Lower leg skin (tissue), 4 donors: ENCODE results near the gene KLF2. TPM values are rescaled to one million over a fixed set of nuclear protein-coding genes. Genes with fewer than 3 reads are reported as not detected.

Experiments
- DNase-seq, 2 donors: peaks; one replicate each; pipeline ENCODE4 v3.0.0-alpha.2; 2019; ENCODE audit warnings: low spot score in 2 of 2
- H3K4me3 ChIP-seq: fragments of 200-600 bp; sonication (generic); 2 replicates; pipeline ENCODE4 v1.5.1; 2017; ENCODE audit warnings: mild to moderate bottlenecking, low read depth; ENCODE audit not compliant: poor library complexity, severe bottlenecking
- POLR2A ChIP-seq, 2 donors: fragments of 450-650 bp; IDR thresholded peaks; one replicate each; pipeline ENCODE4 v1.6.1; 2016 to 2017; ENCODE audit warnings: antibody characterized with exemption in 2 of 2, mild to moderate bottlenecking in 1 of 2, moderate library complexity in 1 of 2
- WGBS, 2 donors: methylation state at CpG; one replicate each; pipeline ENCODE4 v1.1.5; 2018; 5-methylcytosine and 5-hydroxymethylcytosine counted together
- intact Hi-C: fragments of 100-400 bp; cut with DNase I; formaldehyde crosslinking; loops from one replicate; pipeline ENCODE4 v1.15.0; 2023; ENCODE audit warnings: low total_unique reads
- total RNA-seq, 4 donors: library from RNA; depleted of rRNA; stranded (reverse); fragments of >200 nt; gene quantifications; one replicate each; pipeline ENCODE4 v1.1.0, GENCODE V29; 2016
- TF ChIP-seq, protein P1 (sequence below), 3 donors: fragments of 450-650 bp; IDR thresholded peaks; one replicate each; pipeline ENCODE4 v1.5.1; 2016; ENCODE audit warnings: antibody characterized with exemption in 3 of 3, mild to moderate bottlenecking in 3 of 3, moderate library complexity in 2 of 3

KLF2 gene
- total RNA-seq, 4 donors from 2014 or later, result 12.6 to 27.5 (median 19.9) TPM

- 36 to 42% methylated on average over 20 of the region's 20 CpGs for WGBS, 2 donors
- intact Hi-C loops, result no loop called here
- no peak overlapping the region for H3K4me3 ChIP-seq
- DNase-seq, result peak; percentile 91 to 96
- no peak for TF ChIP-seq POLR2A (IDR thresholded peaks at IDR 0.05)
- TF ChIP-seq, protein P1, sequence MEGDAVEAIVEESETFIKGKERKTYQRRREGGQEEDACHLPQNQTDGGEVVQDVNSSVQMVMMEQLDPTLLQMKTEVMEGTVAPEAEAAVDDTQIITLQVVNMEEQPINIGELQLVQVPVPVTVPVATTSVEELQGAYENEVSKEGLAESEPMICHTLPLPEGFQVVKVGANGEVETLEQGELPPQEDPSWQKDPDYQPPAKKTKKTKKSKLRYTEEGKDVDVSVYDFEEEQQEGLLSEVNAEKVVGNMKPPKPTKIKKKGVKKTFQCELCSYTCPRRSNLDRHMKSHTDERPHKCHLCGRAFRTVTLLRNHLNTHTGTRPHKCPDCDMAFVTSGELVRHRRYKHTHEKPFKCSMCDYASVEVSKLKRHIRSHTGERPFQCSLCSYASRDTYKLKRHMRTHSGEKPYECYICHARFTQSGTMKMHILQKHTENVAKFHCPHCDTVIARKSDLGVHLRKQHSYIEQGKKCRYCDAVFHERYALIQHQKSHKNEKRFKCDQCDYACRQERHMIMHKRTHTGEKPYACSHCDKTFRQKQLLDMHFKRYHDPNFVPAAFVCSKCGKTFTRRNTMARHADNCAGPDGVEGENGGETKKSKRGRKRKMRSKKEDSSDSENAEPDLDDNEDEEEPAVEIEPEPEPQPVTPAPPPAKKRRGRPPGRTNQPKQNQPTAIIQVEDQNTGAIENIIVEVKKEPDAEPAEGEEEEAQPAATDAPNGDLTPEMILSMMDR (IDR thresholded peaks at IDR 0.05), result no peak
Measured at GRCh38 chr19:16327911-16328823, 3.5 kb downstream of the KLF2 start.

- no peak overlapping the region for H3K4me3 ChIP-seq
- 41 to 49% methylated on average over 11 of the region's 11 CpGs for WGBS, 2 donors
- no peak for DNase-seq
- intact Hi-C loops, result no loop called here
- TF ChIP-seq, protein P1 (IDR thresholded peaks at IDR 0.05), result no peak
- TF ChIP-seq POLR2A (IDR thresholded peaks at IDR 0.05), result no peak
Measured at GRCh38 chr19:16328824-16329482, 4.3 kb downstream of the KLF2 start.

- 25 to 26% methylated on average over 6 to 8 of the region's 8 CpGs for WGBS, 2 donors
- no peak overlapping the region for H3K4me3 ChIP-seq
- intact Hi-C loops, result no loop called here
- TF ChIP-seq, protein P1 (IDR thresholded peaks at IDR 0.05), result no peak
- no peak for TF ChIP-seq POLR2A (IDR thresholded peaks at IDR 0.05)
- peak in 1 of 2 donors; percentile 93 for DNase-seq
Measured at GRCh38 chr19:16330368-16330801, 5.8 kb downstream of the KLF2 start.

- no peak overlapping the region for H3K4me3 ChIP-seq
- no peak for TF ChIP-seq POLR2A (IDR thresholded peaks at IDR 0.05)
- TF ChIP-seq, protein P1 (IDR thresholded peaks at IDR 0.05), result no peak
- whole genome bisulfite sequencing, 2 donors, result 70 to 76% methylated on average over 16 of the region's 16 CpGs
- DNase-seq, result no peak
- intact Hi-C loops, result no loop called here
Measured at GRCh38 chr19:16330806-16331690, 6.4 kb downstream of the KLF2 start.

- intact Hi-C loops, result no loop called here
- 91 to 92% methylated on average over 12 of the region's 12 CpGs for WGBS, 2 donors
- TF ChIP-seq POLR2A (IDR thresholded peaks at IDR 0.05), result no peak
- TF ChIP-seq, protein P1 (IDR thresholded peaks at IDR 0.05), result no peak
- H3K4me3 ChIP-seq, result no peak overlapping the region
- DNase-seq, result no peak
Measured at GRCh38 chr19:16333001-16333586, 8.5 kb downstream of the KLF2 start.
